Glutamatergic neuron (in vitro differentiated cells): ENCODE data around the gene SRPK2. TPM values are rescaled to one million over a fixed set of nuclear protein-coding genes. Genes with fewer than 3 reads are reported as not detected.

Source experiments
- DNase-seq: peaks from one replicate; pipeline ENCODE4 v3.0.0; 2022
- H3K27ac Mint-ChIP-seq: one replicate; pipeline ENCODE4 v1.8.0; 2020; ENCODE audit warnings: mild to moderate bottlenecking, mixed read lengths, inconsistent platforms; ENCODE audit not compliant: unreplicated experiment
- H3K27me3 Mint-ChIP-seq: one replicate; pipeline ENCODE4 v1.8.0; 2020; ENCODE audit warnings: mild to moderate bottlenecking, moderate library complexity, mixed read lengths, inconsistent platforms; ENCODE audit not compliant: unreplicated experiment
- H3K36me3 Mint-ChIP-seq: one replicate; pipeline ENCODE4 v1.8.0; 2020; ENCODE audit warnings: mild to moderate bottlenecking, mixed read lengths, inconsistent platforms; ENCODE audit not compliant: unreplicated experiment
- H3K4me1 Mint-ChIP-seq: one replicate; pipeline ENCODE4 v1.8.0; 2020; ENCODE audit warnings: mild to moderate bottlenecking, low read depth, mixed read lengths, inconsistent platforms; ENCODE audit not compliant: unreplicated experiment
- H3K4me3 Mint-ChIP-seq: one replicate; pipeline ENCODE4 v1.8.0; 2020; ENCODE audit warnings: mild to moderate bottlenecking, mixed read lengths, inconsistent platforms; ENCODE audit not compliant: unreplicated experiment
- H3K9me3 Mint-ChIP-seq: one replicate; pipeline ENCODE4 v1.8.0; 2020; ENCODE audit warnings: mild to moderate bottlenecking, moderate library complexity, mixed read lengths, inconsistent platforms; ENCODE audit not compliant: unreplicated experiment
- total RNA-seq: library from RNA; stranded (reverse); fragmentation: NEBNext Ultra II Directional; extraction: Animal tissue kit (Norgen Biotek cat#: 25700); gene quantifications from one replicate; pipeline ENCODE4 v1.2.1, GENCODE V29; 2021; ENCODE audit not compliant: unreplicated experiment
- TF ChIP-seq, protein P1 (sequence below): fragments of 200-600 bp; sonication (generic); IDR thresholded peaks from one replicate; pipeline ENCODE4 v1.5.0; 2021; ENCODE audit not compliant: partially characterized antibody, unreplicated experiment

SRPK2 gene
- total RNA-seq, 1 donor from 2014 or later, result 131 TPM

DNA sequence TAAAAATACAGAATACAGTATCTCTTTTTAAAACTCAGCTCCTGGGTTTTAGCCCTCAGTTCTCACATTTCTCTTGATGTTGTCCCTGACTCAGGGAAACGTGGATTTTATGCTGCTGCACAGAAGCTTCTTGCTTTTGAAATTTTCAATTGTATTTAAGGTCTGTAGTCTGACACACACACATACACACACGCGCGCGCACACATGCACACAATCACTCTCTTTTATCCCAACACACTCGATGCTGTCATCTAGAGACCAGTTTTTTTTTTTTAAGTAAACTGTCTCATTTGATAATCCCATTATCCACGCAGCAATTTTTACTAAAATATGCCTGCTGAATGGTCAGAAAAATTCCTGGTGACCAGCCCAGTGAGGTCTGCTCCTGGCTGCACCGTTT, 266.1 kb downstream of the SRPK2 start:
- Mint-ChIP-seq H3K27me3 (peaks cover 9% of the 10 kb centered on the region), H3K27ac (no peak overlapping the region), H3K4me3 (no peak overlapping the region), H3K4me1 (peaks cover 35% of the 10 kb centered on the region), H3K36me3 (peaks cover 7% of the 10 kb centered on the region), H3K9me3 (no peaks in the 10 kb centered on the region)
- no peak for DNase-seq
- TF ChIP-seq, protein P1, sequence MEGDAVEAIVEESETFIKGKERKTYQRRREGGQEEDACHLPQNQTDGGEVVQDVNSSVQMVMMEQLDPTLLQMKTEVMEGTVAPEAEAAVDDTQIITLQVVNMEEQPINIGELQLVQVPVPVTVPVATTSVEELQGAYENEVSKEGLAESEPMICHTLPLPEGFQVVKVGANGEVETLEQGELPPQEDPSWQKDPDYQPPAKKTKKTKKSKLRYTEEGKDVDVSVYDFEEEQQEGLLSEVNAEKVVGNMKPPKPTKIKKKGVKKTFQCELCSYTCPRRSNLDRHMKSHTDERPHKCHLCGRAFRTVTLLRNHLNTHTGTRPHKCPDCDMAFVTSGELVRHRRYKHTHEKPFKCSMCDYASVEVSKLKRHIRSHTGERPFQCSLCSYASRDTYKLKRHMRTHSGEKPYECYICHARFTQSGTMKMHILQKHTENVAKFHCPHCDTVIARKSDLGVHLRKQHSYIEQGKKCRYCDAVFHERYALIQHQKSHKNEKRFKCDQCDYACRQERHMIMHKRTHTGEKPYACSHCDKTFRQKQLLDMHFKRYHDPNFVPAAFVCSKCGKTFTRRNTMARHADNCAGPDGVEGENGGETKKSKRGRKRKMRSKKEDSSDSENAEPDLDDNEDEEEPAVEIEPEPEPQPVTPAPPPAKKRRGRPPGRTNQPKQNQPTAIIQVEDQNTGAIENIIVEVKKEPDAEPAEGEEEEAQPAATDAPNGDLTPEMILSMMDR, result no peak

DNA sequence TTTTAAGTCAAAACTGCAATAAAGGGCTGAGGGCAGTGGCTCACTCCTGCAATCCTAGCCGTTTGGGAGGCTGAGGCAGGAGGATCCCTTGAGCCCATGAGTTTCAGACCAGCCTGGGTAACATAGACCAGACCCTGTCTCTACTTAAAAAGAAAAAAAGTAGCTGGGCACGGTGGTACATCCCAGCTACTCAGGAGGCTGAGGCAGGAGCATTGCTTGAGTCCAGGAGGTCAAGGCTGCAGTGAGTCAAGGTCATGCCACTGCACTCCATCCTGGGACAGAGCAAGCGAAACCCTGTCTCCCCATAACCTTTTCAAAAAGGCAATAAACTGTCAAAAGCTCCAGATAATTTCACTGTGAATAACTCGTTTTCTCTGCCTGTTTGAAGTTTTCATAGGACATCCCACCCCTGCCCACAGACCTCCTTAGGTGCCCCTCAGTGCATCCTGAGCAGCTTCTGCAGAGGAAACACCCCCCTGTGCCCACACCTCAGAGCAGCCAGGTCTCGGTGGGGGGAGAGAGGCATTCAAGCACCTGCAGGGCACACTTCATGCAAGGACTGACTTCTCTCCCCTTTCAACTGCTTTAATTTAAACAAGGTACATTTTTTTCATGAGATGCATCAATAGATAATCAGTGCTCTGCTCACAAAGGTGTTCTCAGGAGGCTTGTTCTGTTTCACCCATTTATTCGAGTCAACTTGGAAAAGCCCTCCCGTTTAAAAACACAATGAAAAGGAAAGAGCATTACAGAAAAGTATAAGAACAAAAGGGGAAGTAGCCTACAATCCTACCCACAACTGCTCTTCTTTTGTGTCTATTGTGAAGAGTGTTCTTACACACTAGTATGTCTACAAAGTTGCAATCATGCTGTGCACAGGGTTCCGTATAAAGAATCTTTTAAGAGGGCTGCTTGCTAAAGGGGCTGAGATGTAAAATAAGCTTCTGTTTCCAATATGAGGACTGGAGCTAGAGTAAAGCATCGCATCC, 269.8 kb downstream of the SRPK2 start:
- Mint-ChIP-seq H3K27ac (no peak overlapping the region), H3K36me3 (no peaks in the 10 kb centered on the region), H3K27me3 (peaks cover 3% of the 10 kb centered on the region), H3K4me3 (no peak overlapping the region), H3K4me1 (peaks cover 13% of the 10 kb centered on the region), H3K9me3 (no peaks in the 10 kb centered on the region)
- TF ChIP-seq, protein P1, result no peak
- DNase-seq, result no peak

DNA sequence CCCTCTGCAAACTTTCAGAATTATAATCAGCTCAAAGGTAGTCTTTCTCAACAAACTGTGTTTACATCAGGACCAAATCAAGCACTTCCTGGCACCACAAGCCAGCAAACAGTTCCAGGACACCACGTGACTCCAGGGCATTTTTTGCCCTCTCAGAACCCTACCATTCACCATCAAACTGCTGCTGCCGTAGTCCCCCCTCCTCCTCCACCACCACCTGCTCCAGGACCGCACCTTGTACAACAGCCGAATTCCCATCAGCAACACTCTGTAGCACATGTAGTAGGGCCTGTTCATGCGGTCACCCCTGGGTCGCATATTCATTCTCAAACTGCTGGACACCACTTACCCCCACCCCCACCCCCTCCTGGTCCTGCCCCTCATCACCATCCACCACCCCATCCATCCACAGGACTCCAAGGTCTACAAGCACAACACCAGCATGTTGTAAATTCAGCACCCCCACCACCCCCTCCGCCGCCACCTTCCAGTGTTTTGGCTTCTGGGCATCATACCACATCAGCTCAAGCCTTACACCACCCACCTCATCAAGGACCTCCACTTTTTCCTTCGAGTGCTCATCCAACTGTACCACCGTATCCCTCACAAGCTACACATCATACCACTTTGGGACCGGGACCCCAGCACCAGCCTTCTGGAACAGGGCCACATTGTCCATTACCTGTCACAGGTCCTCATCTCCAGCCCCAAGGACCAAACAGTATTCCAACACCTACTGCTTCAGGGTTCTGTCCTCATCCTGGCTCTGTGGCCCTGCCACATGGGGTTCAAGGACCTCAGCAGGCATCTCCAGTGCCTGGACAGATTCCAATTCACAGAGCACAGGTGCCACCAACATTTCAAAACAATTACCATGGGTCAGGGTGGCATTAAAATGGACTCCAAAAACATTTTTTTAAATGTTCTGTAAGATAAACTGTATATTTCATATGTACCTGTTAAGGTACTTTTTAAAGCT, 276.0 kb downstream of the SRPK2 start:
- Mint-ChIP-seq H3K27ac (peak overlapping the region; percentile 16), H3K4me3 (no peak overlapping the region), H3K4me1 (peaks cover 5% of the 10 kb centered on the region), H3K27me3 (peaks cover 15% of the 10 kb centered on the region), H3K36me3 (no peaks in the 10 kb centered on the region), H3K9me3 (peaks cover 12% of the 10 kb centered on the region)
- DNase-seq, result no peak
- TF ChIP-seq, protein P1, result no peak

DNA sequence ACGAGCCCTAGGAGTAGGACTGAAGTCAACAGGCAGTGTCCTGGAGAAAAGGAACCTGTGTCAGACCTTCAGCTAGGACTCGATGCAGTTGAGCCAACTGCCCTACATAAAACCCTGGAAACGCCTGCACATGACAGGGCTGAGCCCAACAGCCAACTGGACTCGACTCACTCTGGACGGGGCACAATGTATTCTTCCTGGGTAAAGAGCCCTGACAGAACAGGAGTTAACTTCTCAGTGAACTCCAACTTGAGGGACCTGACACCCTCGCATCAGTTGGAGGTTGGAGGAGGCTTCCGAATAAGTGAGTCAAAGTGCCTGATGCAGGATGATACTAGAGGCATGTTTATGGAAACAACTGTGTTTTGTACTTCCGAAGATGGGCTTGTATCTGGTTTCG, 281.3 kb downstream of the SRPK2 start:
- Mint-ChIP-seq H3K36me3 (no peaks in the 10 kb centered on the region), H3K27ac (no peak overlapping the region)

More for the DNA sequence above, 281.3 kb downstream of the SRPK2 start:
- Mint-ChIP-seq H3K27me3 (peaks cover 14% of the 10 kb centered on the region), H3K9me3 (peaks cover 8% of the 10 kb centered on the region), H3K4me3 (no peak overlapping the region), H3K4me1 (peaks cover 2% of the 10 kb centered on the region)
- TF ChIP-seq, protein P1, result no peak
- DNase-seq, result no peak
